ENCODE data around the gene SPSB3.

The SPSB3 gene

DNA sequence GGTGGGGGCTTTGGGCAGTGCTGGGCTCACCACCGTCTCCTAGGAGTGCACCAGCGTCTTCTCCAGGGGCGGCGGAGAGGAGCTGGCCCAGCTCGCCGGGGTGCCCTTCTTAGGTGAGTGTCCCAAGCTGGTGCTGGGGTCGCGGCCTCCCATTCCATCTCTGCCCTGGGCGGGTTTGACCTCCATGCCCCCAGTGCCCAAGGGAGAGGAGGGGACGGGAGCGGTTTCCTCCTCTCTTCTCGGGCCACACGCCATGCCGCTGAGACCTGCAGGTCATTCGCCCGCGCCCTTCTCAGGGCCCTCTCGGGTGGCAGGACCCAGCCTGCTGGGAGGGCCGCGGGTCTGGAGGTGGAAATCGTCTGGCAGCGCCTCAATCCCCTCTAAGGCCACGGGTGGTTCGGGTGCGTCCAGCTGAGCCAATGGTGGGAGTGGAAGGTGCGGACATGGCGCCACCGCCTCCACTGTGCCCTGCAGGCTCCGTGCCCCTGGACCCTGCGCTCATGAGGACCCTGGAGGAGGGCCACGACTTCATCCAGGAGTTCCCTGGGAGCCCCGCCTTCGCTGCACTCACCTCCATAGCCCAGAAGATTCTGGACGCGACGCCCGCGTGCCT is 5.8 kb upstream of the SPSB3 start:
- no peak for DNase-seq

- no peak for DNase-seq
These were observed 5.1 kb upstream of the SPSB3 start for GRCh38 chr16:1787322-1788094.

DNA sequence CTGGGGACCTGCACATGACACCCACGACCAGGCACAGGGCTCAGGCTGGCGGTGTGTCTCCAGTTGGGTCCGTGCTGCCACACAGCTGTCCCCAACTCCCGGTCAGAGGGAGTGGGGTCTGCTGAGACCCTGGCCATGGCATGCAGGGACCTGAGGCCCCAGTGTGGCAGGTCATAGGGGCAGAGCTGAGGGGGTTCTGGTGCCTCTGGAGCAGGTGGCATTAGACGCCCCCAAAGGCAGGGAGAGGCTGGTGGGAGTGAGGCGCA is 4.6 kb upstream of the SPSB3 start:
- DNase-seq: no peak

DNA sequence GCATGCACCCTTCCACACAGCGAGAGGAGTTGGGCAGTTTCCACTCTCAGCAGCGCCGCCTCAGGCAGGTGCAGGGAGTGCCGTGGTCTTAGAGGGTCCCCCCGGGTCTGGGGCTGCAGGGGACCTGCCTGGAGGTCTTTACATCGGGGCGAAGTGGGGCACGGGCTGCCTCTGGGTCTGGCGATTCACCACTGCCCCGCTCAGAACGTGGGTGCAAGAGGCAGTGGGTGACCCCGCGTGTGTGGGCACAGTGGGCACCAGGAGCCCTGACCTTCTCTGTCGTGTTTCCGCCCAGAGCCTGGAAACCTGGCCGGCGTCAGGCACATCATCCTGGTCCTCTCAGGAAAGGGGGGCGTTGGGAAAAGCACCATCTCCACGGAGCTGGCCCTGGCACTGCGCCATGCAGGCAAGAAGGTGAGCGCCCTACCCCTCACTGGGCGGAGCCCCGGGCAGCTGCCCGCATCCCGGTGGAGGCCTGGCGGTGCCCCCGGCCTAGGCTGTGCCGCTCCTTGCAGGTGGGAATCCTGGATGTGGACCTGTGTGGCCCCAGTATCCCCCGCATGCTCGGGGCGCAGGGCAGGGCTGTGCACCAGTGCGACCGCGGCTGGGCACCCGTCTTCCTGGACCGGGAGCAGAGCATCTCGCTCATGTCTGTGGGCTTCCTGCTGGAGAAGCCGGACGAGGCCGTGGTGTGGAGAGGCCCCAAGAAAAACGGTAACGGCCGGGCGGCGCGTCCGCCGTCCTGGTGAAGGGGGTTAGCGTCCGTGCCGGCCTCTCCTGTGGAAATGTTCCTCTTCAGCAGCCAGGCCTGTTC is 4.1 kb upstream of the SPSB3 start:
- no peak for DNase-seq

DNA sequence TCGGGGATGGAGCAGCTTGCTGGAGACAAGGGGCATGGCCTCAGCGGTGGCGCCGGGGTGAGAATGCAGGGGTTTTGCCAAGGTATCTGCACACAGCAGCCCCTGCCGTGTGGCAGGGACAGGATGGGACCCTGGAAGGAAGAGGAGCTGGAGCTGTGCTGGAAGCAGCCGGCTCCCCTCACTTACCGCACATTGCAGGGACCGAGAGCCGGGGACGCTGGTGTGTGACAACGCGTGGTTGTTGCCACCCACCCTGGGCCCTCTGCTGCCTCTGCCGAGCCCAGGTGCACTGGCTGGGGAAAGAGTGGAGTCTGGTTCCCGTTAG is 3.4 kb upstream of the SPSB3 start:
- DNase-seq: no peak

GRCh38 chr16:1784977-1785845 is 2.8 kb upstream of the SPSB3 start:
- DNase-seq: no peak

GRCh38 chr16:1781758-1782407 is 488 bp downstream of the SPSB3 start:
- peak; percentile 30 for DNase-seq

- DNase-seq: no peak
These were observed 1.1 kb downstream of the SPSB3 start for GRCh38 chr16:1781254-1781653.

DNA sequence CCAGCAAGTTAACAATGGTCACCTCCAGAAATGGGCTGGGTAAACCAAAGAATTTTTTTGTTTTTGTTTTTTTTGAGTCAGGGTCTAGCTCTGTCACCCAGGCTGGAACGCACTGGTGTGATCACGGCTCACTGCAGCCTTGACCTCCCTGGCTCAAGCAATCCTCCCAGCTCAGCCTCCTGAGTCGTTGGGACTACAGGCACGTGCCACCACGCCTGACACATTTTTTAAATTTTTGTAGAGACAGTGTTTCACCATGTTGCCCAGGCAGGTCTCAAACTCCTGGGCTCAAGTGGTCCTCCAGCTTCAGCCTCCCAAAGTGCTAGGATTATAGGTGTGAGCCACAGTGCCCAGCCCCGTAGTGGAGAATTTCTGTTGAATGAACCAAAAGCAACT is 1.7 kb downstream of the SPSB3 start:
- DNase-seq: no peak

DNA sequence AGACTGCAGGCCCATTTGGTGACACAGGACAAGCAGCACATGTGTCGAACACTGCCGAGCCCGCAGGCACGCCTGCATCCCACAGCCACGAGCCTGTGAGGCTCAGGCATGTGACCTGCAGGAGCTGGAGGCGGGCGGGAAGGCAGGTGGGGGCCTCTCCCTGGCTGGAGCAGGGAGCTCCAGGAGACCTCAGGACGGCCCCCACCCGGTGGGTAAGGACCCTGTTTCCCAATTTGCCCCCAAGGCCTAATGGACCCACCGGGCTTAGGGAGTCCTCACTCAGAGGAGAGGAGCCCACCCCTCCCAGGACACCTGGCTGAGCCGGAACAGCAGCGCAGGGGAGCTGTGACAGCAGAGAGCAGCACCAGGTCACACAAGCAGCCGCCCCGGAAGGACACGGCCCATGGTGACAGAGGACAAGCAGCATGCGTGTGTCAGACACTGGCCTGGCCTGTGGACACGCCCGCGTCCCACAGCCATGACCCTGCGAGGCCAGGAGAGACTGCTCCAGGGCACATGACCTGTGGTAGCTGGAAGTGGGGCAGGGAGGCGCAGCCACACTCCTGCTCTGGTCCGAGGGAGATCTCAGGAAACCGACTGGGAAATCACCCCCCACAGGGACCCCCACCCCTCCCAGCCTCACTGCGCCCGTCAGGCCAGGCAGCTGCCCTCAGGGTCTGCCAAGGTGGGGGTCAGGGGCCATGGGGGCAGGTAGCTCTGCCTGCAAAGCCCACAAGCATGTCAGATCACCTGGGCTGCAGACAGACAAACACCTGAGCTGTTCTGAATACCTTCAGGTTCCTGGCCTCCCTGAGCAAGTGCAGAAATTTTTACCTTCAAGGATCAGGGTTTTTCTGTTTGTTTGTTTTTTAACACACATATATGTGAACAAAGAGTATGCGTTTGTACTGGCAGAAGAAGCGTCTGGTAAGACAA is 2.4 kb downstream of the SPSB3 start:
- no peak for DNase-seq

DNA sequence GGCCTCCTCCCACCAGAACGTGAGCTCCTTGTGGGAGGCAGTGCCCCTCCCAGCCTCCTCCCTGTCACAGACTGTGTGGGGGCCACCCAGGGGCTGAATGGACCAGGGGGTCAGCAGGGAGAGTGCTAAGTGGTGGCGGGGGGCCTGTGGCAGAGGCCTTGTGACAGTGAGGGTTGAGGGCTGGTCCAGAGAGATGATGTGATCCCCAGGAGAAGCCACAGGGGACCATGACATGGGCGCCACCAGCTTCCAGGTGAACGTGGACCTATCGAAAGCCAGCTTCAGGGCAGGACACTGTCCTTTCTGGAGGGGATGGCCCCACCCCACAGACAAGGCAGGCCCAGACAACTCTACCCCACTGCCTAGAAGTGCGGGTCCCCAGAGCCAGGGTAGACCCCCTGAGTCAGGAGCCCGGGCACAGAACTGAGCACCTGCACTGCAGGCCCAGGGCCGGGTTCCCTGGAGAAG is 3.1 kb downstream of the SPSB3 start:
- DNase-seq: no peak

DNA sequence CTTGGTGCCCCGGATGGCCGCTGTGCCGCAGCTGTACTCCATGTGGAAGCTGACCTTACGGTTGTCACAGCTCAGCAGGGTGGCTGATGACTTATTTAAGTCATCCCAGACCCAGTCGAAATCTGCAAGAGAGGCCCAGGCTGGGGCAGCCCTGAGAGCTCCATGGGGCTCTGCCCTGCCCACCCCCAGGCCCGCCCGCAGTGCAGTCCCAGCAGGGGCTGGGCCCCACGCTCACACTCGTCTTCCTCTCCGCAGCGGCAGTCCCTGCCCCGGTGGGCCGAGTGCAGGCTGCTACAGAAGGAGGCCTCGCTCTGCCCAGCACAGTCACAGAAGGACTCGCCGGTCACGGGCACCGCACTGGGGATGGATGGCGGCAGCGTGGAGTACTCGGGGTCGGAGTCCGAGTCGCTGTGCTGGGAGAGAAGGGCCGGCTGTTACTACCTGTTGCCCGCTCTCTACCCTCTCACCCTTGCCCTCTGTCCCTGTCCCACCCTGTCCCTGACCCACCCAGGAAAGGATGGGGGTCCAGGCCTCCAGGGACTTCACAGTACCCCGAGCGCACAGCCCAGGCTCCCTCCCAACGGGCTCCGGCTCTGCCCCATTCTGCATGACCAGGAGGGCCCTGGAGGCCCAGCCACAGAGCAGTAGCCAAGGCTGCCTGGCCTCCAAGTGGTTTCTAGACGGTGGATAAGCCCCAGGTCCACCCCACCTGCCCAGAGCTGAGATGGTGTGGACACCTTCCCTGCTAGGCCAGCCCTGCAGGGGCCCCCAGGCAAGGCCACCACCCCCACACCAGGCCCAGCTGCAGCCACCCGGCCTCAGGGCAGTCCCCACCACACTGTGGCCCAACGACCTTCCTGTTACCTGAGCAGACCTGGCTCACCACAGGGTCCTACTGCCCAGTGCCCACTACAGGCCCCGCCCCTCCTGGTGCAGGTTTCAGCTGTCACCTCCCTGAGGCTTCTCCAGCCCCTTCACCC is 3.9 kb downstream of the SPSB3 start:
- no peak for DNase-seq

GRCh38 chr16:1777375-1778199 is 4.8 kb downstream of the SPSB3 start:
- no peak for DNase-seq

GRCh38 chr16:1776991-1777374 is 5.4 kb downstream of the SPSB3 start:
- DNase-seq: no peak

DNA sequence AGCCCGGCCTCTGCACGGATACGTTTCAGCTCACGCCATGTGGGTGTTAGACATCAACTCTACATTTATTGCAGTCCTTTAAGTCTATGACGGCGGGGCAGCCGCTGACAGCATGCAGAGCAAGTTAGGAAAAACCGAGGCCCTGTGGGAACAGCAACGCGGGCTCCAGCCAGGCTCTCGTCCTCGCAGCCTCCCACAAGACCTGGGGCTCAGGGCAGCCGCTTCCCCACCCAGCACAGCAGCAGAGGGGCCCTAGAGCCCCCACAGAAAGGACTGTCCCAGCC is 5.8 kb downstream of the SPSB3 start:
- DNase-seq: no peak

- DNase-seq: no peak
These were observed 6.3 kb downstream of the SPSB3 start for GRCh38 chr16:1775846-1776671.

GRCh38 chr16:1775006-1775845 is 7.1 kb downstream of the SPSB3 start:
- no peak for DNase-seq

- no peak for DNase-seq
These were observed 8.0 kb downstream of the SPSB3 start for GRCh38 chr16:1774448-1774780.

Measured in effector CD4-positive, alpha-beta T cell (primary cell).